GM19193 (cell line): ENCODE results near the gene MLXIPL.

Experiments
- POLR2A ChIP-seq: IDR thresholded peaks from 4 replicates; pipeline ENCODE4 v1.6.1; 2011; ENCODE audit not compliant: insufficient read depth, insufficient read length; ENCODE audit errors: extremely low read depth

MLXIPL gene

GRCh38 chr7:73625276-73625675 is 954 bp upstream of the MLXIPL start:
- no peak for TF ChIP-seq POLR2A

GRCh38 chr7:73624669-73625001 is 313 bp upstream of the MLXIPL start:
- TF ChIP-seq POLR2A, result no peak

DNA sequence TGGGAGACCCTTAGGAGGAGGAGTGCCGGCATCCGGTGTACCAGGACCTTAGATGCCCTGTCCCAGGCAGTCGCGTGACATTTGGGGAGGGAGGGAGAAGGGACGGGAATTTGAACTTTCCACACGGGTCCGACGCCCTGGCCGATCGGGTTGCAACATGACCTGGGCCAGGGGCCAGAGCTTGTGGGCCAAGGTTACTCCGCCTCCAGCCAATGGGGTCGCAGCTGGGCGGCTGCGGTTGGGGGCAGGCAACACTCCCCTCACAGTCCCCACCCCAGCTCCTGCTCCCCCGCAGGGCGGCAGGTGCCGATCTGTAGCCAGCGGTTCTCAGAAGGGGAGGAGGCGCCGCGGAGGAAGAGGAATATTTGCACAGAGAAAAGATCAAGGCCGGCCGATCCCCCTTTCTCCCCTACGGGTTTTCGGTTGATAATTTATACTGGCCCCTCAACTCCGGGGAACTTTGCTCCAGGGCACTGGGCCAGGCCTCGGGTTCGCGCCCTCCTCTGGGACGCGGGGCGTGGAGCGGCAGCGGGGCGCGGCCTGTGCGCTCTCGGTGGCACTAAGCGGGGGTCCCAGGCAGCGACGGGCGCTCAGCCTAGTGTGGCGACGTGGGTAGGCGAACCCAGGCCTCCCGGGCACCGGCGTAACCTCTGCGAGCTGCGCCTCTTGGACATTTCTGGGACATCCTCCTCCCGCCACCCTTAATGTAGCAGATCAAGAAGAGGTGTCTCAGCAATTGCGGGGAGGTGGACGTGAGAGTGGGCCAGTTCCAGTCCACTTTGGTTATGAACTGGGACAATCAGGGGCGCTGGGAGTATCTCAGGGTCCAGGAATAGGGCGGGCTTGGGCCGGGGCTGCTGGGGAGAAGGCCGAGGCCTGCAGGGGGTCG is 1.2 kb downstream of the MLXIPL start:
- no peak for TF ChIP-seq POLR2A

GRCh38 chr7:73622527-73622908 is 1.8 kb downstream of the MLXIPL start:
- TF ChIP-seq POLR2A, result no peak

- TF ChIP-seq POLR2A, result no peak
Measured at GRCh38 chr7:73621168-73622063, 2.9 kb downstream of the MLXIPL start.

- no peak for TF ChIP-seq POLR2A
Measured at GRCh38 chr7:73618538-73618937, 5.8 kb downstream of the MLXIPL start.

DNA sequence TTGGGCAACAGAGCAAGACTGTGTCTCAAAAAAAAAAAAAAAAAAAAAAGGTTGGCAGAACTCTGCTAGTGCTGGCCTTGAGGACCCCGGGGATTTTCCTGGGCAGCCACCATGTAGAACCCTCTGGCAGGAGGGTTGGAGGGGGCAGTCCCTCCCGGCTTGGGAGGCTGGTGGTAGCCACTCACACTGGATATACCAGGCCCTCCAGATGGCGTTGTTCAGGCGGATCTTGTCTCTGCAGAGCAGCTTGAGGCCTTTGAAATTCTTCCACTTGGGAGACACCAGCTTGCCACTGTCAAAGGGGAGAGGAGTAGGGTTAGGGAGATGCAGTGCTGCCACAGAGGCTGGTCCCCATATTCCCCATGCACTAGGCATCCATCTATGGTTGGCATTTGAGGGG is 8.4 kb downstream of the MLXIPL start:
- TF ChIP-seq POLR2A, result no peak

- TF ChIP-seq POLR2A, result no peak
Measured at GRCh38 chr7:73613954-73614735, 10.2 kb downstream of the MLXIPL start.

DNA sequence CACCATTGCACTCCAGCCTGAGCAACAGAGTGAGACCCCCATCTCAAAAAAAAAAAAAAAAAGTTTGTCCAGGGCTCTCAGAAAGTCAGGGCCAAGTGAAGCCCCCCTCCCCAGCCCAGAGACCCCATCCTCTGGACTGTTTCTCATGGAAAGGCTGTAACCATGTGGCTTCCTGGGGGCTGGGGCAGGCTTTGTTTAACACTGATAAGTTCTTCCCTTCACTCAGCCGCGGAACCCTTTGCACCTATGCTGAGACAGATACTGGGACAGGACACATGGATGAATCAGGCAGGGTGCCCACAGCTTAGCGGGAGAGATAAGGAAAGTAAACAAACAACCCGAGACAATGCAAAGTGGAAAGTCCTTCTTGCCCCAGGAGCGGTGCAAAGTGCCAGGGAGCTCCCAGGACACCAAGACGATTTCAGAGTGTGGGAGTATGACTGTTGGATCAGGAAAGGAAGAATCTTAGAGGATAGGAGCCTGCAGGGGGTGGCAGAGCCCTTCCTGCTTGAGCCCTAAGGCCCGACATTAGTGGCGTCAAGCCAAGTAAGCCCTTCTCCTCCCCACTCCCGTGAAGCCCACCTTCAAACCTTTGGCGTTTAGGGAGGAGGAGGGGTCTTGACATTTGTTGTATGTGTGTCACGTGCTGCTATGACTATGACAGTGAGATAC is 11.6 kb downstream of the MLXIPL start:
- no peak for TF ChIP-seq POLR2A

- no peak for TF ChIP-seq POLR2A
Measured at GRCh38 chr7:73611017-73611555, 13.2 kb downstream of the MLXIPL start.

DNA sequence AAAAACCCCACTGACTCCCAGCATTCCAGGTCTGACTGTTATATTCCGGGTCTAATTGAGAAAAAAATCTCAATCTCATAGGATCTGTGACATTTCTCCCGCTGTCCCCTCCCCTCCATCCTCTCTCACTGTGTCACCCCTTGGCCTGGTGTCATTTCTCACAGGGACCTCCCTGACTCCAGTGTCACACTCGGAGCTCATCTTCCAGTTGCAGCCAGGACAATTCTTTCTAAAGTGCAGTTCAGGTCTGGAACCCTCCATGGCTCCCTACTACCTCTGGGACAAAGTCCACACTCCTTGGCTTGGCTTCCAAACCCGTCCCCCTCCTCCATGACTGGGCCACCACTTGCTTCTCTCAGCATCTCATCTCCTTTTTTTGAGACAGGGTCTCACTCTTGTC is 14.2 kb downstream of the MLXIPL start:
- no peak for TF ChIP-seq POLR2A

DNA sequence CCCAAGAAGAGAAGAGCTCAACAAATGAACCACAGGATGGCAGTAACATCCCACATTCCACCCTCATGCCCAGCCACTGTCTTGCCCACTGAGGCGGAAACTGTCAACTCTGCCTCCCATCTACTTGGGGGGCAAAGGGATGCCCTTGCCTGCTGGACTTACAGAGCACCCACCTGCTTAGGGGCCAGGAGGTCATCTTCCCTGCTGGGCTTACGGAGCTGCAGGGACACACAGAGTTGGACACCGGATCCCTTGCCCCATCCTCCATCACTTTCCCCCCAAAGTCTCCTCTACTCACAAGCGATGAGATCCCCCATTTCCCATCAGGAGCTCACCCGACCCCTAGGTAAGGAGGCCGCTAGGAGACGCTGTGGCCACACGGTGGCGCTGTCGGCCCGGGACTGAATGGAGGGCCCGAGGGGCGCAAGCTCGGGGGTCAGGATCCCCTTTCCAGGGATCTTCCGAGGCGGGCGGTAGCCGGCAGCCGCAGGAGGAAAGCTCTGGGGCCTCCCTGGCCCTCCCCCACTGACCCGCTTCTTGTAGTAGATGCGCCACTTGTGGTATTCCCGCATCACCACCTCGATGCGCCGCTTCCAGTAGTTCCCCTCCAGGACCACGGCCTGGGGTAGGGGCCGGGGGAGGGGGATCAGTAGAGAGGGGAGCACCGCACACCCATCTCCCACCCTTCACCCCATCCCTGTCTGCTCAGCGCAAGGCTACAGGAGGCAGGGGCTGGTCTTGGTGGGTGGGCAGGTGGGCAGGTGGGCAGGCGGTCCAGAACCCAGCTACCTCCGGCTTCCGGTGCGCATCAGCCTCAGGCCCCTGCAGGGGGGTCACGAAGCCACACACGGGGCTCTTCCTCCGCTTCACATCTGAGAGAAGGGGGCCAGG is 17.3 kb downstream of the MLXIPL start:
- TF ChIP-seq POLR2A, result no peak

DNA sequence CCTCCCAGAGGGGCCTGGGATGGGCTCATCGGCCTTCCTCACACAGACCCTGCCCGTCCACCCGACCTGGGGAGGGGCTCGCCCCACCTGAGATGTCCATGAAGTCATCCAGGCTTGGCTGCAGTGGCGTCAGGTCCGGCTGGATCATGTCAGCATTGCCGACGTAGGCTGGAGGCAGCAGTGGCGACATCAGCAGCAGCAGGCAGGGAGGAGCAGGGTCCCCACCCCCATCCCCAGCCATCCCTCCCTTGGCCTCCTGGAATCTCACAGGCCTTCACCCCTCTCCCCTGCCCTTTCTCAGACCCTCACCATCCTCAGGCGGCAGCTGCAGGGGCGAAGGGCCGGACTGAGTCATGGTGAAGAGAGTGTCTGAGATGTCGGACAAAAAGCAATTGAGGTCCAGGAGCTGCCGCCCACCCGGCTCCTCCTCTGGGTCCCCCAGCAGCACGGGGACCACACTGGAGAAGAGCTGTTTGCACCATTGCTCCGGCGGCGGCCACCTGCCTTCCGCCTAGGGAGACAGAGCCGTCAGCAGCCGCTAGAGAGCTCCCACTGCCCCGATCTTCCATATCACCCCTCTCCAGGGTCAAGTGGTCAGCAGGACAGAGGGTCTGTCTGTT is 18.6 kb downstream of the MLXIPL start:
- TF ChIP-seq POLR2A, result no peak
